ENCODE results near the gene NHSL1.

GRCh38 chr6:138529478-138529877 is 30.2 kb upstream of the NHSL1 start:
- peak in 5 of 12 donors; percentile 16 to 29 (median 21) for TF ChIP-seq CTCF (IDR thresholded peaks at IDR 0.05)
- TF ChIP-seq POLR2A (IDR thresholded peaks at IDR 0.05) = no peak
